Mesenteric fat pad (tissue), 1 donor: Measurements from ENCODE around the gene PAX7. TPM values are rescaled to one million over a fixed set of nuclear protein-coding genes. Genes with fewer than 3 reads are reported as not detected.

ENCODE experiments used
- DNase-seq: peaks from one replicate; pipeline ENCODE4 v3.0.0-alpha.2; 2020; ENCODE audit warnings: low spot score
- total RNA-seq: library from RNA; stranded (reverse); fragmentation: NEBNext Ultra II Directional; extraction: Animal tissue kit (Norgen Biotek cat#: 25700); gene quantifications from one replicate; pipeline ENCODE4 v1.2.1, GENCODE V29; 2021
- donor health status: DM: yes; HTN: yes; CAD: no.

The PAX7 gene
- total RNA-seq, 1 donor from 2014 or later: not detected

DNA sequence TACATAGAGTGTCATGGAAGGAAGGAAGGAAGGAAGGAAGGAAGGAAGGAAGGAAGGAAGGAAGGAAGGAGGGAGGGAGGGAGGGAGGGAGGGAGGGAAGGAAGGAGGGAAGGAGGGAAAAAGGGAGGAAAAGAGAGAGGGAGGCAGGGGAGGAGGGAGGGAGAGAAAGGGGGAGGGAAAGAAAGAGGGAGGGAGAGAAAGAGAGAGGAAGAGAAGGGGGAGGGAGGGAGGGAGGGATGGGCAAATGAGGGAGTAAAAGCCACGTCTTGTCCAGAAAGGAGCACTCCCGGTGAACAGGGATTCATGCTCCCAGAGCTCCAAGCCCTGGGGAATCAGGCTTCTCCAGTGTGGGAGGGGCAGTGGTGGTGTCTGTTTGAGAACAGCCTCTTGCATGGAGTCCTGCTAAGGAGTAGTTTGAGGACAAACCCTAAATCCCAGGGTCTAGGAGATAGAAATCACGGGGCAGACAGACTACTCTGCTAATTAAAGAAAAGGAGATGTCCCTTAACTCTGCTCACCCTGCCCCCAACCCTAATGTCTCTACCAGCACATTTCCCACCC, 157.3 kb downstream of the PAX7 start:
- no peak for DNase-seq

GRCh38 chr1:18789246-18789645, 158.6 kb downstream of the PAX7 start:
- no peak for DNase-seq

DNA sequence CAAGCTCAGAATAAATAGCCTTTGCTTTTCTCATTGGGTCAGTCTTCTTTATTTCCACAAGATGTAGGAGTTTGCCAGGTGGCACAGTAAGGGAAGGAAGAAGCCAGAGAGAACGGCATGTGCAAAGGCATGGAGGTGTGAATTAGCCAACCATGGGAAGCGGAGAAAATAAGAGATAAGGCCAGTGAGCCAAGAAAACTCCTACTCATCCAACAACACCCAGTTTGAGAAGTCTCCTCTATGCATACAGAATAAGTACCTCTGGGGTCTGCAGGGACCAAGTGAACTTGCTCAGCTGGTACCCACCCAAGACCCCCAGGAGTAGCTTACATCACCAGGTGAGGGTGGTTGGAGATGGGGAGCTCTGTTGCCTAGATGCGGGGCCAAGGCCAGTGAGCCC, 162.1 kb downstream of the PAX7 start:
- DNase-seq: no peak

DNA sequence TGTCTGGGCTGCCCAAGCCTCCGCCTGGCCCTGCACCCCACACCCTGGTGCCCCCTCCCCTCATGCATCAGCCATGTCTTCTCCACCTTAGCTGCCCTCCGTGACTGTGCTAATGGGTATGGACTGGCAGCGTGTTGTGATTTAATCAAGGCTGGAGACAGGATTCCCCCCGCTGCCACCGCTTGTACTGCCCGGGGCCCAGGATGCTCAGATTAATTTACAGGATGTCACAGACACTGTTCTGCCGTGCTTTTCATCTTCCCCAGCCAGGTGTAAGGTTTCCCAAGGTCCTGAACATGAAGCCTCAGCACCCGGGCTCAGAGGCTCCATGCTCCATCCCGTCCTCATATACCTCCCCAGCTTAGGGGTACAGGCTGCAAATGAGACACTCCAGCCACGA, 162.5 kb downstream of the PAX7 start:
- no peak for DNase-seq

GRCh38 chr1:18794051-18794450, 163.4 kb downstream of the PAX7 start:
- no peak for DNase-seq

- DNase-seq: no peak
Observed at GRCh38 chr1:18794561-18794960, 163.9 kb downstream of the PAX7 start.

GRCh38 chr1:18795002-18795689, 164.5 kb downstream of the PAX7 start:
- no peak for DNase-seq

- no peak for DNase-seq
Observed at GRCh38 chr1:18796950-18797349, 166.3 kb downstream of the PAX7 start.

Other genes starting within 250 kb of the PAX7 start
- 0.93 TPM for gene KLHDC7A, start 149.9 kb upstream of the PAX7 start, total RNA-seq
- not detected for gene TAS1R2, start 228.8 kb downstream of the PAX7 start, total RNA-seq